Activated CD4-positive, alpha-beta T cell treated with anti-CD3 and anti-CD28 coated beads, Interleukin-2, amount 50 U/mL, for 16 hours (primary cell): Measurements from ENCODE around the gene SERPINA9.
A peak's percentile ranks its signal among the peaks of the same experiment; 100 is the strongest.

Source experiments
- DNase-seq: peaks from one replicate; pipeline ENCODE4 v3.0.0-alpha.2; 2020

Gene SERPINA9

DNA sequence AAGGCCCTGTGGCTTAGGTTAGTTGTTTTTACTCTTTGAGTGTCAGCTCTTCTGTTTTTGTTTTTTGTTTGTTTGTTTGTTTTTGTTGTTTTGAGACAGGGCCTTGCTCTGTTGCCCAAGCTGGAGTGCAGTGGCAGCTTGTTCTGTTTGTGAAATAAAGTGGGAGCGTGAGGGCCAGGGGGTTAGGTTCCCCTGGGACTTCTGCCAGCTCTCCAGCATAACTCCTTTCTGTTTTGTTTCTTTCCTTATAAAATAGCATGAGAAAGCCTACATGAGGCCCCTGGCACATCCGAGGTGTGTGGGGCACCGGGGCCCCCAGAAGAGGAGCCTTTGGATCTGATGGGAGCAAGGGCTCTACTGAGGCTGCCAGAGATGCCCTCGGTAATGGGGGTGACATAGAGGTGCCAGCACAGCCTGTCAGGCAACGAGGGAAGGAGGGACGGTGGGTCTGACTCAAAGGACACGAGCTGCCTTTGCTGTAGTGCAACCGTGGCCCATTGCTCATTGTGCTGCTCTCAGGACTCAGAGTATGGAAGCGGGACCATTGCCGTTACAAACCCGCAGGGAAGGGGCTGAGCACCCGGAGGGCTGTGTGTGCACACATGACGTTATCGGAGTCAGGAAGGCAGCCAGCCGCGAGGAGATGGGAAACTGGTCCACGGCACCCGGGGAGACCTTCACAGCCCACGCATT lies 14.3 kb downstream of the SERPINA9 start:
- no peak for DNase-seq

DNA sequence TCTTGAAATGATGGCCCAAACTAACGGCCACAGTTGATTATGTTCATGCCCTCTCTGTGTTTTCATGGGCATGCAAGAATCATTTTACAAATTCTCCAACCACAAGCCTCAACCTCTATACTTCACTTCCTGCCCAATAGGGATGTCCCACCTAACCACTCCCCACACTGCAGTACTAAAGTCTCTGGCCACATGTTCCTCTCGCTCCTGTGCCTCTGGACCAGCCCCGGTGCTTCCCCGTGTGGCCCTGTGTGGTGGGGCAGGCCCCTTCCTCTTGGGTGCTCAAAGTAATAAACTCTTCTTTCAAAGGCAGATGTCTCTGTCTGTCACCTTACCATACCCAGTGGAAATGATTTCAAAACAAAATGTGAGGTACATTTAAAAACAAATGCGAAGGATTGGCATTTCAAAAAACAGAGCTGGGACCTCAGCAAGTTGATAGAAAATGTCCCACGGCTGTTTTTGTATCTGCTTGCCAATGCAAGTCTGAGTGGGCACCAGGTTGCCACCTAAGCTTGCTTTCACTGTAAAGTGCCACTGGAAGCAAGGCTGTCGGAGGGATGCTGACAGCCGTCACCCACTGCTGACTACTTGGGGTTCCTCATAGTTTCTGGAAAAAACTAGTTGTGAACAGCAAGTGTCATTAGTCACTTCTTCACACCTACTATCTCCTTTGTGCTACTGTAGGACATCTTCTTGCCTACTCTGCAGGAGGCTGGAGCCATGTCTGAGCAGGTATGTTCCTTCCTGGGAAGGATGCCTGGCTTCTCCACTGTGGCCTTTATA lies 15.2 kb downstream of the SERPINA9 start:
- DNase-seq: no peak

DNA sequence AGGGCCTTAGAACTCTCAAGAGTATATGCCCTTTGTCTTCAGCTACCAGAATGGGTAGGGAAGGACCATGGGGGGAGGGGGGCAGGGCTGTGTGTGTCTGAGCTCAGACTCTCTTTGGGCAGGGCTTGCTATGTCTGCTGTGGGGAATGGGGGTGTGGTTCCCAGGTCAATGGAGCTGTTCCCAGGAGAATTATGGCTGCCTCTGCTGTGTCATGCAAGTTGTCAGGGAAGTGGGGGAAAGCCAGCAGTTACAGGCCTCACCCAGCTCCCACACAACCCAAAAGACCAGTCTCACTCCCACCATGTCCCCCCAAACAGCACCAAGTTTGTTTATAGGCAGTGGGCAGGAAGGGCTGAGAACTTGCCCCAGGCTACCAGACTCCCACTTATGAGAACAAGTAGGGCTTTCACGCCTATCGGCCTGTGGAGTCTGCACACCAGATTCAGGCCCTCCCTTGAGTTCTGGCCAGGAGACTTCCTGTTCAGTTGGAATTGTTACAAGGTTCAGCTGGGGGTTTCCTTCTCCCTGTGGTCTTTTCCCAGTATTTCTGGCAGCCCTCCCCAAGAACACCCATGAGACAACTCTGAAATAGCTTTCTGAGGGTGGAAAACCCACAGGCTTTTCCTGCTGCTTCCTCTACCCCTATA lies 17.3 kb downstream of the SERPINA9 start:
- DNase-seq: no peak

DNA sequence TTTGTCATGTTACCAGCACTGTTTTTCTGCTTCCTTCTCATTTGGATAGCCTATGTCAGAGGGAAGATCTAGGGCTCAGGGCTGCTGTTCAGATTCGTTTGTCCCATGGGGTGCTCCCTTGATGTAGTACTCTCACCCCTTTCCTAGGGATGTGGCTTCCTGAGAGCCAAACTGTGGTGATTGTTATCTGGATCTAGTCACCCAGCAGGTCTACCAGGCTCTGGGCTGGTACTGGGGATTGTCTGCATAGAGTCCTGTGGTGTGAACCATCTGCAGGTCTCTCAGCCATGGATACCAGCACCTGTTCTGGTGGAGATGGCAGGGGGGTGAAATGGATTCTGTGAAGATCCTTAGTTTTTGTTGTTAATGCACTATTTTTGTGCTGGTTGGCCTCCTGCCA lies 17.9 kb downstream of the SERPINA9 start:
- DNase-seq: no peak

DNA sequence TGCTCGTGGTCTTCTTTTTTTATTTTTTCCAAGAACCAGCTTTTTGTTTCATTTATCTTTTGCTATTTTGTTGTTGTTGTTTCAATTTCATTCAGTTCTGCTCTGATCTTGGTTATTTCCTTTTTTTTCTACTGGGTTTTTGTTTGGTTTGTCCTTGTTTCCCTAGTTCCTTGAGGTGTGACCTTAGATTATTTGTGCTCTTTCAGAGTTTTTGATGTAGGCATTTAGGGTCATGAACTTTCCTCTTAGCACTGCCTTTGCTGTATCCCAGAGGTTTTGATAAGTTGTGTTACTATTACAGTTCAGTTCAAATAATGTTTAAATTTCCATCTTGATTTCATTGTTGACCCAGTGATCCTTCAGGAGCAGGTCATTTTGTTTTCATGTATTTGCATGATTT lies 20.1 kb downstream of the SERPINA9 start:
- no peak for DNase-seq

DNA sequence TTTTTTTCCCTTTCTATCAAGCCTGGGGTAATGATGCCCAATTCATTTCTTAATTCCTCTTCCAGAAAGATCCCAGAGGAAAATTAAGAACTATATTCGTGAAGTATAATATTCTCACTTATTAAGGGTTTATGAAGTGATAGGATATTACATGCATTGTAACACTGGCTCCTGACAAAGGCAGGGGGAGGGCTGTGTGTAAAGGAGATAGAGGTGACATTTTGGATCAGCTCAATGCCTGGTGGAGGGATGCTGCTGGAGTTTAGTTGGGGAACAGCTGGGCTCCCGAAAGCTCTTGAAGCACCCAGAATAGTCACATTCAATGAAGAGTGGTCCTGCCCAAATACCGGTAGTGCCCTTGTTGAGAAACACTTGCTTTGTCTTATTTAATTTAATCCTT lies 24.2 kb downstream of the SERPINA9 start:
- no peak for DNase-seq

DNA sequence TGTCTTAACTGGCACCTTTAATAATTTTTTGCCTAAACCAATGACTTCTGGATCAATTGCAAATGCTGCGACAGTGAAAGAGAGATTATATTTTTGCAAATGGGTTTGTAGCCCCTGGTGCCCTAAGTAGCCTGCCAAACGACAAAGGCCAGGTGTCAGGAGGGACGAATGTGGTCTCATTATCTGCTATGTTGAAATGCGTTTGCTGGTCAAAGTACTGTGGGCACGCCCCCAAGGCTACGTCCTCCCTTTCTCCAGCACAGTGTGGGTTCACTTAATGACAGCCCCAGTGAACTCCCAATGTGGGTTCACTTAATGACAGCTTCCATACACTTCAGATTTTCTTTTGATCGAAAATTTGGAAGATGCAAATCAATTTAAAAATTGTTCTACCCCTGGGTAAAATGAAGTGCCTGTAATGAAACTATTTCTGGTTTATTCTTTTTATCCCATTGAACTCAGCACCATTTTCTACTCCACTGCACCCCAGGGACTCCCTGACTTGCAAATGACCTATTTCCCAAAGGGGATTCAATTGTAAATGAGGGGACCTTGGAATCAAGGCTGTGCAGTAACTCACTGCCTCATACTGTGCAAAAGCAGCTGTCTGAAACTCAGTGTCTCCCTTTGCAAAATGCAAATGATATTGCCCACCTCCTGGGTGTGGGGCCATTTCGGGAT lies 24.8 kb downstream of the SERPINA9 start:
- no peak for DNase-seq

DNA sequence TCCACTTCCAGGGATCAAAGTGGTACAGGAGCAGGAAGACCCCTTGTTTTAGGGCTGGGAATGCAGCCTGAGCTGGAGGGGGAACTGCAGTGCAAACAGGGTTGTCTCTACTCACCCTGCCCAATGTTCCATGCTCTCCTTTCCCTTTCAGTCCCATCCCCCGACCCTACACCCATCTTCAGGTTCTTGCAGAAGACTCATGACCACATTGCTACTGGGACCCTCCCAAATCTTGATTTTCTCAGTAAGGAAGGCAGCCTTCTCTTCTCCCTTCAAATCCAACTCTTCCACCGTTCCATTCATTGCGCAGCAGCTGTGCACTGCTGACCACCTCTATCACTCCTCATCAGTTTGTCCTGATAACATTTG lies 25.3 kb downstream of the SERPINA9 start:
- DNase-seq: no peak

DNA sequence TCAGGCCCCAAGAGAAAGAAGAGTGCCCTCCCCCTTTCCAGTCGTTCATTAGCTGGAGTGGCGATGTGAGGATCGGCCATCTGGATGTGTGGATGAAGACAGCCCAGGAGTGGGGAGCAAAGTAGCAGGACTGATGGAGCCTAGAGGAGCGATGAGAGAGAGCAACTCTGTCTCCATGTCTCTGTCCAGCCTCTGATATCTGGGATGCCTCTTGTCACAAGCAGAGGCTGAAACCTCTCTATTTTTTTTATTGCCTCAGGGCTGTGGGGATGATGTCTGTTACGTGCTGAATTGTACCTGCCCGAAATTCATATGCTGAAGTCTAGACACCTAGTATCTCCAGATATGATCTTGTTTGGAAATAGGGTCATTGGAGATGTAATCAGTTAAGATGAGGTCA lies 26.1 kb downstream of the SERPINA9 start:
- DNase-seq: no peak

DNA sequence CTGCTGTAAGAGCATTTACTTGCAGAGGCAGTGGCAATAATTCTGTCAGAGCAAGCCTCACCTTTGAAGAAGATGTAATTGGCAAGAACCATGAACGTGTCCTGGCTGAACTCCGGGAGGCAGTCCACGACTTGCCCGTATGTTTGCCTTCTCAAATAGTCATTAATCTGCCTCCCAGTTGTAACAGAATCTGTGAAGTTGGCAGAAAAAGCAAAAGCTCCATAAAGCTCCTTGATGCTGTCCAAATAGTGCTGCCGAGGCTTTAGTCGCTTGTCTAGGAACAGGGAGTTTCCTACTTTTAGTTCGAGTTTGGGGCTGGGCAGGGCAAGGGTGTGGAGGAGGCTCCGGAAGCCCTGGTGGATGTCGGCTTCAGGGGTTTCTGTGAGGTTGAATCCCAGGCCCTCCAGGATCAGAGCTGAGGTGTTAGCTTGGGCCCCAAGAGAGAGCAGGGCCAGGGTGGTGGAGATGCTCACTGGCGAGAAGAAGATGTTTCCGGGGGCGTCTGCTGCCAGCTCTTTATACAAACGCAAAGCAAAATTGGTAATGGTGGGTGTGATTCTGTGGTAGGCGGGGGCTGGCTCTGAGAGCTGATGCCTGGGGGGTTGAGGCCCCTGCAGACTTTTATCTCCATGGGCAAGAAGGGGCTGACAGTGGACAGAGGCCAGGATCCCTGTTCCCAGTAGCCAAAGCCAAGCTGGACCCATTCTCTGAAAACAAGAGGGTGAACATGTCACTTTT lies 27.8 kb downstream of the SERPINA9 start:
- DNase-seq: no peak

DNA sequence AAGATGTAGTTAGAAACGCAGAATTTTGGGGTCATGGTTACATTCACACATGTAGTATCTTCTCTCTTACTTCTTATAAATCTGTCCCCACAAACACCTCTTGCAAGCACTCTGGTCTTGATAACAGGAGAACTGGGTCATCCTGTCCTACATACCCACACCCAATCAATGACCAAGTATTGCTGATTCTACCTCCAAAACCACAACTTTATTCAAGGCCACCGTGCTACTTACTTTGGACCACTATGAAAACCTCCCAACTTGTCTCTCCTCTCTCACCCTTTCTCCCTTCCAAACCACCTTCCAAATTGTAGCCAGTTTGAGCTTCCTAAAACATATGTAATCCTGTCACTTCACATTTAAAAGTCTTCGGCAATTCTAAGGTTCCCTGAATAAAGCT lies 28.8 kb downstream of the SERPINA9 start:
- no peak for DNase-seq

DNA sequence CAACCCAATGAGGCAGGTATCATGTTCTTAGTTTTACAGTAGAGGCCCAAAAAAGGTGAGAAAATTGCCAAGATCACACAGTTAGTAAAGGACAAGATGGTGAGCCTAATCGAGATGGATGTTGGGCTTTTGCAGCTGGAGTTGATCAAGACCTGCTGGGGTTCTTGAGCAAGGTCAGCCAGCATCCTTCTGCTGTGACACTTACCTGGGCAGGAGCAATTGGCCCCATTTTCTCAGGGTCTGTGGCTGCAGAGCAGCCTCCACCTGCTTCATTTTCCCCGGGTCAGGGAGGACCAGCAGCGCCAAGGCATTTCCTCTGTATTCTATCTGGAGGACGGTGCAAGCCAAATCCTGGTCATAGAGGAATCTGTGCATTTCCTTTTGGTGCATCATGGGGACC lies 29.9 kb downstream of the SERPINA9 start:
- no peak for DNase-seq

DNA sequence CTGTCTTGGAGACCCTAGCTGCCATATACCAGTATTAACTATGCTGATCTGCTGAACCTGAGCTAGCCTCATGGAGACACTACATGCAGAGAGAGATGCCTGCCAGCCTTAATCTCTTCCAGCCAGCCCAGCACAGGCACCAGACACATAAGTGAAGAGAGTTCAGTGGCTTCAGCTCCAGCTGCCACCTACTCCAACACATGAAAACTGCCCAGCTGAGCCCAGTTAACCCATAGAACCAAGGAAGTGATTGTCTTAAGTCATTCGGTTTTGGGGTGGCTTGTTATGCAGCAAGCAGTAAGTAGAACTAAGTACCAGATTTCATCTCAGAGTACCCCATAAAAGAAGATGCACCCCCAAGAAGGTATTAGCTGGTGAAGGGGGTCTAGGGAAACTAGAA lies 31.0 kb downstream of the SERPINA9 start:
- DNase-seq: no peak

DNA sequence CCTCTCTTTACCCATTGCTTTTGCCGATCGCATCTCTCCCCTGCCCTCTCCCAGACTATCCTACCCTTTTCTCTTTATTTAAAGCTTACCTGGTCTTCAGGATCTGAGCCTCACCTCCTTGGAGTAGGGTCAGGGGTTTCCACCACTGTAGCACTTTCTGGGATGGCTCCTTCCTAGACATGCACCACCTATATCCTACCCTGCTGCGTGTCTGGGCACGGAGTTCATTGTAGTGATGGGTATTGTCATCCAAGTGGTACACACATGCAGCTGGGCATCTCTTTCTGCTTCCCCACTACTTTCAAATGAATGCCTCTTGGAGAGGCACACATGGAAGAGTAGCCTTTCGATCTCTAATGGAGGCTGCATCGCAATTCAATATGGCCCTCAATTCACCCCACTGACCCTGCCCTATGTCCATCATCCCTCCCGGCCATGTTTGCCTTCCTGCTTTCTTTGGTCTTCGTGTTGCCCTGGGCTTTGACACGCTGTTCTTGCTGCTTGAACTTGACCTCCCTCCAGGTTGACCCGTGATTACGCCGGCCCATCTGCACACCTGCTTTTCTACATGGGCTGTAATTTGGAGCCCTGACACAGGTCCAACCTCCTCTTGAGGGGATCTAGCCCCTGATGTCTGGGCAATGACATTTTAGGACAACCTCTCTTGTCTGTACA lies 34.3 kb downstream of the SERPINA9 start:
- DNase-seq: no peak

DNA sequence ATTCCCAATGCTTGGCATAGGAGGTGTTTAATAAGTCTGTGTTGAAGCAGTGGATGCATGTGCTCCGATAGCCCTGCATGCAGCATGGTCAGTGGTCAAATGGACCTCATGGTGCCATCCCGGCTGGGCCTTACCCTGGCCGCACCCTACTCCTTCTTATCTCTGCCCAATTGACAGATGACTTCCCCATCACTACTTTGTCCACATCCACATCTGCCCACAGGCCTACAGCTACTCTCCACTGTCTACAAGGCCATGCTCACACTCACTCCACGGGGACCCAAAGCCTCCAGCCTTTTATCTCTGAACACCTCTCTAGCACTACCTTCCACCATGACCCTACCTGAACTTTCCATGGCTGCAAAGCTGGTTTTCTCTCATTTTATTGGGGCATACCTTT lies 34.9 kb downstream of the SERPINA9 start:
- no peak for DNase-seq

DNA sequence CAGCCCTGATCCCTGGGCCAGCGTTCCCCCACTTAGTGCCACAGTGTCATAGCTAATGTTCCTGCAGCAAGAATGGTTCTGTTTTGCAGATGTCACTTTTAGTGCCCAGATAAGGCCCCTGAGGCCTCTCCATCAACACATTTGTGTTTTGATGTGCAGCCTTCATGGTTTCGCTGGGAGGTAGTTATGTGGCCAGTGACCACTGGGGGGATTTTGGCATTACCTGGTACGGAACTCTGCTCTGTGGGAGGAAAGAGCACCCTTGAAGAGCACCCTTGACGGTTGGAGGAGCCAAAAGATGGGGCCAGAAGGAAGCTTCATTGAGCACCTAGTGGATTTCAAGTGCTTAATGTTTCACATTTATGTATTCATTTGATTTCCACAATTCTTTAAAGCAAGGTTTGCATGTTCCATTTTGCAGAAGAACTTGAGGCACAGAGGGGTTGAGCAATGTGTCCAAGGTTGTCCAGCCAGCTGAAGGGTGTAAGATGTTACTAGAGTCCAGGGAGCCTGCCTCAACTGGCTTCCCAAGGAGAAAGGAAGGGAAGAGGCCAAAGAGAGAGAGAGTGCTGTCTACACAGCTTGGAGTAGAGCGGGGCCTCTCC lies 36.4 kb downstream of the SERPINA9 start:
- DNase-seq: no peak

DNA sequence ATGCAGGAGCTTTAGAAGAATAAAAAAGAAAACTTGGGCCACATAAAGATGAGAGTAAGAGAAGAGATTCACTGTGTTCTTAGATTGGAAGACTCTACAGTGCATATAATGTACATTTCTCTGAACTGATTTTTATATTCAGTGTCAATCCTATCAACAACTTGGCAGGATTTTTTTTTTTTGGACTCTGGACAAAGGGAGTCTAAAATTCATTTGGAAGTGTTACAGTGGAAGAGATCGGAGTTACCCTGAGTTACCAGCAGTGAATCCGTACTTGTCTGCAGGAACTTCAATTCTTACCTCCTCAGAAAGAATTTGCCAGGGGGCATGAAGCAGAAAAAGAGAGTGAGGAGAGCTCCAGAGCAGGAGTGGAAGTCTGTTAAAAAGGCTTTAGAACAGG lies 47.4 kb downstream of the SERPINA9 start:
- DNase-seq: no peak

DNA sequence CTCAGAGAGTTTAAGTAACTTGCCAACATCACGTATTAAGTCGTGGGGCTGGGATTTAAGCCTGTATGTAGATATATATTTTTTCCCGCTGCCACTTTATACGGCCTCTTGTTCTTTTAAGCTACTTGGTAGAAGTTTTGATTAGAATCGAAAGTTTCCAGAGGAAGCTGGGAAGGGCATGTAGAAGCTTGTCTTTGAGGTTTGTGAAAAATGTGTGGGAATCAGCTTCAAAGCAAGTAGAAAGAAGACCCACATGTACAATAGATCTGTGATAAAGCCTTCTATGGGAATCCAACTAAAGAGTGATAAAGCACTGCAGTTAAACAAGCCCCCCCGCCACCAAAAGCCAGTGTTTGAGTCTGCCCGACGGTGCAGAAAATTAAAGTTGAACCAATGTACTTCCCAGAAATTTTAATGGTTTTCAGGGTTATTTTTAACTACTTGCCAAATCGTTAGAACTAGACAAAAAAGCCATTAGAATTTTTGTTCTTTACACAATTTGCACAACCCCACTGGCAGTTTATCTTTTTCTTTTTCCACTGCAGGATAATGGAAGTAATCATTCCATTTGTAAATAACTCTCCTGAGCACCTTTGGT lies 48.9 kb downstream of the SERPINA9 start:
- DNase-seq: no peak

DNA sequence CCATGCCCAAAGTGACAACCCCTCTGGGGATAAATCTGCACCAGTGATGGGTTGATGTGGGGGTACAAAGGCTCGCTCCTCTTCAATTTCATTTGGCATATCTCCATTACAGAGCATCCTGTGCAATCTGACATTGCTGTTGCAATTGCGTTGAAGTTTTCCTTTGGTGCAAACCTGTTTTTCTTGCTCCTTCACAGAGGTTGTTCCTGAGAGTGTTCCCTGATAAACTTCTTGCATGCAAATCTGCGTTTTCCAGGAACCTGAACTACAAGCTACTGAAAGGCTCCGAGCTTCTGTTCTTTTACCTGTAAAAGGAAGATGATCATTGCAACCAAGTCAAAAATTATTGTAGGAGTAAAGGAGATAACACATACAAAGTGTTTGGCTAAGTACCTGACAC lies 49.5 kb downstream of the SERPINA9 start:
- no peak for DNase-seq

DNA sequence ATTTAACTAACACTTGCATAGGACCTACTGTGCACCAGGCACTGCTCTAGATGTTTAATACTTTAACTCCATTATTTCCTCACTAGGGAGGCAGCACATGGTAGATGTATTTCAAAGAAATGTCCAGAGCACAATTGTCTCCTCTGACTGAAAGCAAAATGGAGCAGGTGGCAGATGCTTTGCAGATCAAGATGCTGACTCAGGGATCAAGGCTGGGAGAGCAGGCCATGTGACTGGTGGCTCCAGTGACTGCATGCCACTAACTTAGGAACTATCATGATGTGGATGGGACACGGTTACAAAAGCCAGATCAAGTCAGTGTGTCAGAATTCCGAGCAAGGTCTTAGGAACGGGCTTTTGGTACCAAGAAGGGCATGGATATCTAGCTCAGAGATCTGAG lies 51.6 kb downstream of the SERPINA9 start:
- no peak for DNase-seq

DNA sequence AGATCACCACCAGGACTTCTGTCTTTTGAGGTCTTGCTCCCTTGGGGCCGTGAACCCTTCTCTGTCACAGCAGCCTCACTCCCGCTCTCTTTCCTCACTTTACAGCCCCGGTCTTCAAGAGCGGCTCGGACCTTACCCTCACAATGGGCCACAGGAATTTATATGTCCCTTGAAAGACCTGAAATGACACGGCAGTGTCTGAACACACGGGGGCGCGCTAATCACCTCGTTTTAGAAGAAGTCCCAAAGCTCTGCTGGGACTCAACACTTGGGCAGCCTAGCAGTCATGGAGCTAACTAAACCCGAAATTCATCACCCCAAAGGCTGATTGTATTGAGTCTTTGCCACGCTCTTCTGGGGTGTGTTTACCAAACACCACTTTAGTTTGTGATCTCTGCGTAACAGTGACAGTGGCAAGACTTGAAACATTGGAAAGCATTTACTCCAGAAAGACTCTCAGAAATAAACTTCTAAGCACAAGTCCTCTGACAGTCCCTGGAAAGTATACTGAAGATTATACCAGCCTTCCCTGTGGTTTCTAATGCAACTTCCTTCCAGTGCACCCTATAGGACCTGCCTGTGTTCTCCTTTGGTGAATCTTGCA lies 52.4 kb downstream of the SERPINA9 start:
- peak; percentile 55 for DNase-seq
